HL-60 (cell line): Measurements from ENCODE around the gene CLDN34.

Source experiments
- DNase-seq, 2 experiments: peaks; one replicate each; pipeline ENCODE4 v3.0.0-alpha.2; 2010 to 2020; ENCODE audit warnings: low read depth in 1 of 2, low spot score in 1 of 2
- H3K27ac ChIP-seq: fragments of 250-450 bp; sonication (Bioruptor Pico); replicated peaks from 2 replicates; pipeline ENCODE4 v1.5.1; 2020; ENCODE audit warnings: mild to moderate bottlenecking, moderate library complexity
- H3K27me3 ChIP-seq: fragments of 250-450 bp; sonication (Bioruptor Pico); 2 replicates; pipeline ENCODE4 v1.5.1; 2021; ENCODE audit warnings: mild to moderate bottlenecking, moderate library complexity; ENCODE audit not compliant: insufficient read depth, poor library complexity, severe bottlenecking
- H3K4me3 ChIP-seq: replicated peaks from 2 replicates; pipeline ENCODE4 v1.5.1; 2011; ENCODE audit warnings: mild to moderate bottlenecking, control low read depth, low read length; ENCODE audit not compliant: insufficient read depth
- CTCF ChIP-seq: IDR thresholded peaks from one replicate; pipeline ENCODE4 v1.5.1; 2011; ENCODE audit warnings: low read length, control low read depth, inconsistent platforms; ENCODE audit not compliant: insufficient read depth
- GABPA ChIP-seq: IDR thresholded peaks from 2 replicates; pipeline ENCODE4 v1.6.1; 2012; ENCODE audit warnings: low read depth
- POLR2AphosphoS5 ChIP-seq: IDR thresholded peaks from 2 replicates; pipeline ENCODE4 v1.6.1; 2012; ENCODE audit warnings: low read depth
- REST ChIP-seq: IDR thresholded peaks from 2 replicates; pipeline ENCODE4 v1.6.1; 2012; ENCODE audit warnings: low read depth; ENCODE audit not compliant: insufficient replicate concordance
- SPI1 ChIP-seq: IDR thresholded peaks from 2 replicates; pipeline ENCODE4 v1.6.1; 2012; ENCODE audit warnings: low read depth, mild to moderate bottlenecking, borderline replicate concordance

CLDN34 gene

GRCh38 chrX:9942086-9942485, 25.1 kb upstream of the CLDN34 start:
- Histone ChIP-seq H3K27me3 (no peaks in the 10 kb centered on the region), H3K4me3 (no peak overlapping the region), H3K27ac (no peak overlapping the region)
- peak; percentile 13 to 77 for DNase-seq
- TF ChIP-seq REST, result no peak
- no peak for TF ChIP-seq GABPA
- peak; percentile 49; the same call in 1 of the 2 replicates for TF ChIP-seq POLR2AphosphoS5
- no peak for TF ChIP-seq SPI1
- no peak for TF ChIP-seq CTCF

GRCh38 chrX:9943420-9943819, 23.7 kb upstream of the CLDN34 start:
- no peak for TF ChIP-seq POLR2AphosphoS5
- no peak for TF ChIP-seq CTCF
- no peak for TF ChIP-seq GABPA
- no peak for TF ChIP-seq SPI1
- no peak for TF ChIP-seq REST
- no peak overlapping the region for H3K4me3 ChIP-seq
- H3K27ac ChIP-seq, result no peak overlapping the region
- no peaks in the 10 kb centered on the region for H3K27me3 ChIP-seq
- no peak for DNase-seq

- Histone ChIP-seq H3K27me3 (no peaks in the 10 kb centered on the region), H3K27ac (no peak overlapping the region), H3K4me3 (no peak overlapping the region)
- TF ChIP-seq POLR2AphosphoS5 (no peak), REST (no peak), SPI1 (no peak), CTCF (no peak), GABPA (no peak)
- DNase-seq, result no peak
Observed at GRCh38 chrX:9947131-9947794, 19.9 kb upstream of the CLDN34 start.
